ENCODE data around the gene KRTAP1-3.
"Not testable (repeated sequence)": the region's sequence is repeated elsewhere in the genome, so short reads cannot be mapped to it uniquely, and the experiment has no call there.

KRTAP1-3 gene

DNA sequence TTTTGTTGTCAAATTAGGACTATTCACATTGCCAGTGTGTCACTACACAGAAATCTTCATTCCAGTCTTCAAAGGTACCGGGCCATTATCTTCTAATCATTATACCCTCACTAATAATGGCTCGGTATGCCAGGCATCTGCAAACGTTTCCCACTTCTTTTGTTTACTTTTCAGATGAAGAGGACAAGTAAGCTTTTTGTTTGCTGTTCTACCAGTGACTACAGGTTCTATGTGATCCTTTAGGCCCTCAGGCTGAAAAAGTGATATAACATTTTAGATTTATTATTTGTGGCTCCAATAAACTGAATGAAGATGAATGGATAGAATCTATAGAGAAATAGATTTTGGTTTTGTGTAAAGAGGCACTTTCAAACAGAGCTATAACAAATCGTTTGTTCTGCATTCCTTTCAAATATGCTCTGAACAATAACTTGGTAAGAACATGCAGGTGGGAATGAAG, 25.3 kb downstream of the KRTAP1-3 start:
- no peak for DNase-seq

DNA sequence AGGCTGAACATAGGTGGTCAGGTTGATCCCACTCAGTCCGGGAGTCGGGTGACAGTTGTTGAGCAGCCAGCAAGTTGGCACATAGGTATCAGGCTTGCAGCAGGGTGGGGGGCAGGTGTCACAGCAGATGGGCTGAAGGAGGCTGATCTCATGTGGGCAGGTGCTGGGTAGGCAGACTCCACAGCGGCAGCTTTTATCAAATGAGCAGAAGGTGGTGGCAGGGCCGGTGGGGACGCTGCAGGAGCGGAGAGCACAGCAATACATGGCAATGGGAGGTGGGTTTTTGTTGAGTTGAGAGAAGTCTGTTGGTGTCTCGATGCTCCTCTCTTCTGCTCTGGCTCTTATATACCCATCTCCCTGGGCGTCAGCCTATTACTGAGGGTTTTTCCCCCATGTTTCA, 25.9 kb downstream of the KRTAP1-3 start, which contains the start of gene KRTAP3-1:
KRTAP3-1 (minus strand) TSS at position 318 of the 400 bp plus-strand sequence; CDS start at position 264, 54 bp downstream.
- no peak for DNase-seq

DNA sequence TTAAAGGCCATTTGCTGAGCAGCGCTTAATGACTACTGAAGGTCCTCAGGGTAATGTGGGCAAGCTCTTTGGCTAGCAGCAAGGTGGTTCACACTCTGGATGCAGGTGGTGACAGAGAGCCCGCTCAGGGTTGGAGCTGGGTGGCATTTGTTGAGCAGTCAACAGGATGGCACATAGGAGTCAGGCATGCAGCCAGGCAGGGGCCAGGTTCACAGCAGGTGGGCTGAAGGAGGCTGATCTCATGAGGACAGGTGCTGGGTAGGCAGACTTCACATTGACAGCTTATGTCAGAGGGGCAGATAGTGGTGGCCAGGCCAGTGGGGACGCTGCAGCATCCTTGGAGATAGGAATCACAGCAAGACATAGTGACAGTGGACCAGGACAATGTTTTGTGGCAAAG, 30.3 kb downstream of the KRTAP1-3 start:
- no peak for DNase-seq

- no peak for DNase-seq
These were observed 30.7 kb downstream of the KRTAP1-3 start for GRCh38 chr17:41003926-41004325.

- peak; percentile 35 for DNase-seq
These were observed 31.9 kb downstream of the KRTAP1-3 start for GRCh38 chr17:41002814-41003213.

DNA sequence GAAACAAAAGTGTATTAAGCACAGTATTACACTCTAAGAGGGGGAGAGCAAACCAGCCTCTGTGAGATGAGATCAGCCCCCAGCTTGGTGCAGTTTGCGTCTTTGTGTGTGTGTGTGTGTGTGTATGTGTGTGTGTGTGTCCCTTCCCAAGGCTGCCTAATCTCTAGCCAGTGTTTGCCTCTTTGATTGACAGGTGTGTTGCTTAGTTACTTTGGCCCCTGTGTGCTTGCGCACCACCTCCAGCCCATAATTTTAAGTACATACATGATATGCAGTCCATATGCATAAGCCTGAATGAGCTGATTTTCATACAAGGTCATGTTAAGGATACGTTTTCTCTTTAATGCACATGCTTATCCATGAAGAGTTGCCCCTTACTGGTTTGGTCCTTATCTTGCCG, 32.9 kb downstream of the KRTAP1-3 start:
- DNase-seq: no peak

GRCh38 chr17:40999563-40999962, 35.1 kb downstream of the KRTAP1-3 start, which contains the start of gene KRTAP3-2:
TSS of gene KRTAP3-2 (minus strand) at chr17:40999906. CDS start at chr17:40999853, 53 bp downstream.
- DNase-seq: not testable (repeated sequence)

- no peak for DNase-seq
These were observed 37.3 kb downstream of the KRTAP1-3 start for GRCh38 chr17:40997361-40997760.

DNA sequence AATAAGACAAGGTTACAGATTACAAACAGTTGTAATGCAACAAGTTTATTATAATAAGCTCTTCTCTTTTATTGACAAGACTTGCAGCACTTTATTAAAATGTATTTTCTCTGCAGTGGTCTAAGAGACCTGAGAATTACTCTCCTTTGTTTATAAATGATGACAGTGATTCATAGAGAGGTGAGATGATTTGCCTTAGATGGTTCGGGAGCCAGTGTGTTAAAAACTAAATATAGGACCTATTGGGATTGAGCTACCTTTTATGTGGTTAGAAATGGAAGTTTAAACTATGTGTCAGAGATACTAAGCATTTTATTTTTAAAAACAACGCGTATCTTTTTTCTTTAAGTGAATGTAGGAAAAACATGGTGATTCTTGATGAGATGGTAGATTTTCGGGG, 37.8 kb downstream of the KRTAP1-3 start:
- no peak for DNase-seq

GRCh38 chr17:40995116-40995515, 39.6 kb downstream of the KRTAP1-3 start:
- DNase-seq: no peak

- no peak for DNase-seq
These were observed 40.8 kb downstream of the KRTAP1-3 start, which contains the start of gene KRTAP3-3 for GRCh38 chr17:40993839-40994238. TSS of gene KRTAP3-3 (minus strand) at chr17:40994164. CDS start at chr17:40994097, 67 bp downstream.

- DNase-seq: no peak
These were observed 41.6 kb downstream of the KRTAP1-3 start for GRCh38 chr17:40993084-40993483.

- DNase-seq: no peak
These were observed 42.0 kb downstream of the KRTAP1-3 start for GRCh38 chr17:40992666-40993065.

- no peak for DNase-seq
These were observed 47.8 kb downstream of the KRTAP1-3 start for GRCh38 chr17:40986920-40987319.

GRCh38 chr17:40984226-40984625, 50.4 kb downstream of the KRTAP1-3 start, which contains the start of gene KRT40:
TSS of gene KRT40 (minus strand) at chr17:40984326. CDS start at chr17:40984273, 53 bp downstream.
- DNase-seq: no peak
